ENCODE data around the gene SEMA3E.

Gene SEMA3E

DNA sequence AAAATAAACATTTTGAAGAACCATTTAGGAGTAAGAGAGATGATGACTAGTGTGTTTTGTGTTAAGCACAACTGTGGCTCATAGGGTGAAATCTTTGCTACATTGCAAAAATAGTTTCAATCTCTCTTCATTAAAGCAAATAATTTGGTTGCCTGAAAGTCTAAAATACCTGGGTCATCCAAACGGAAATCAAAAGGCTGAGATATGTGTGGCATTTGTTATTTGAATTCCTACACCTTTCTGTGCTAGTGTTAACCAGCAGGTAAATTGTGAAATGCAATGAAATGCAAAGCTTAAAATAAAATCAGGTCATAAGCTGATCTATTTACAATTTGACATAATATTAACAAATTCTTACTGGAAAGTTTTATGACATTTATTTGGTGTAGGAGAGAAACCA lies 40.9 kb upstream of the SEMA3E start:
- H3K79me2 ChIP-seq (ENCODE audit: insufficient read depth, low read length) = no peaks in the 10 kb centered on the region
- H2AFZ ChIP-seq (ENCODE audit: low read length) = no peak overlapping the region
- TF ChIP-seq, protein P1, sequence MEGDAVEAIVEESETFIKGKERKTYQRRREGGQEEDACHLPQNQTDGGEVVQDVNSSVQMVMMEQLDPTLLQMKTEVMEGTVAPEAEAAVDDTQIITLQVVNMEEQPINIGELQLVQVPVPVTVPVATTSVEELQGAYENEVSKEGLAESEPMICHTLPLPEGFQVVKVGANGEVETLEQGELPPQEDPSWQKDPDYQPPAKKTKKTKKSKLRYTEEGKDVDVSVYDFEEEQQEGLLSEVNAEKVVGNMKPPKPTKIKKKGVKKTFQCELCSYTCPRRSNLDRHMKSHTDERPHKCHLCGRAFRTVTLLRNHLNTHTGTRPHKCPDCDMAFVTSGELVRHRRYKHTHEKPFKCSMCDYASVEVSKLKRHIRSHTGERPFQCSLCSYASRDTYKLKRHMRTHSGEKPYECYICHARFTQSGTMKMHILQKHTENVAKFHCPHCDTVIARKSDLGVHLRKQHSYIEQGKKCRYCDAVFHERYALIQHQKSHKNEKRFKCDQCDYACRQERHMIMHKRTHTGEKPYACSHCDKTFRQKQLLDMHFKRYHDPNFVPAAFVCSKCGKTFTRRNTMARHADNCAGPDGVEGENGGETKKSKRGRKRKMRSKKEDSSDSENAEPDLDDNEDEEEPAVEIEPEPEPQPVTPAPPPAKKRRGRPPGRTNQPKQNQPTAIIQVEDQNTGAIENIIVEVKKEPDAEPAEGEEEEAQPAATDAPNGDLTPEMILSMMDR (IDR thresholded peaks at IDR 0.05; ENCODE audit: low read length) = no peak
- no peak for TF ChIP-seq EZH2 (IDR thresholded peaks at IDR 0.05; ENCODE audit: borderline replicate concordance, low read length)
- no peaks in the 10 kb centered on the region for H3K9me2 ChIP-seq (ENCODE audit: low read depth, low read length)
- no peaks in the 10 kb centered on the region for H3K4me1 ChIP-seq (ENCODE audit: insufficient read depth, low read length, severe bottlenecking)
- H3K9ac ChIP-seq (ENCODE audit: low read length) = no peak overlapping the region
- H3F3A ChIP-seq (ENCODE audit: insufficient read depth, low read length) = no peaks in the 10 kb centered on the region
- no peaks in the 10 kb centered on the region for H3K9me3 ChIP-seq (ENCODE audit: low read length)
- H3K36me3 ChIP-seq (ENCODE audit: insufficient read depth, low read length) = no peaks in the 10 kb centered on the region
- H3K27ac ChIP-seq (ENCODE audit: low read depth, low read length, poor library complexity, severe bottlenecking) = no peak overlapping the region
- H4K20me1 ChIP-seq (ENCODE audit: insufficient read depth, low read length) = no peaks in the 10 kb centered on the region
- no peak overlapping the region for H3K4me2 ChIP-seq (ENCODE audit: low read length)
- H3K27me3 ChIP-seq (ENCODE audit: insufficient read depth, low read length) = no peaks in the 10 kb centered on the region
- H3K4me3 ChIP-seq (ENCODE audit: low read depth, low read length, poor library complexity, severe bottlenecking) = no peak overlapping the region

DNA sequence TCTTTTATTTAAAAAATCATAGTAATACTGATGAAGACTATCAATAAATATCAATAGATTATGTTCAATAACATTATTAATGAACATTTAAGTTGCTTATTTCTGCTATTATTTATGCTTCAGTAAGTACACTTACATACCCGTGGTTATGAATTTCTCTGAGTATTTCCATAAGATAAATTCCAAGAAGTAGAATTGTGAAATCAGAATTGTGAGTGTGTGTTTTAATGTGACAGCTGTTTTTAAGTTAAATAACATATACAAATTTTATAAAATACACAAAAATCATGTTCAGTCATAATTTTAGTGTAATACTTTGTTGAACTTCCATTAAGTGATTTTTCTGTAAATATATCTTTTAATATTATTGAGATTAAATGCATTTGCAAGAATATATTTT lies 37.5 kb upstream of the SEMA3E start:
- Histone ChIP-seq H3F3A (ENCODE audit: insufficient read depth, low read length) (no peaks in the 10 kb centered on the region), H3K79me2 (ENCODE audit: insufficient read depth, low read length) (no peaks in the 10 kb centered on the region), H3K27ac (ENCODE audit: low read depth, low read length, poor library complexity, severe bottlenecking) (no peak overlapping the region), H3K4me2 (ENCODE audit: low read length) (no peak overlapping the region), H3K36me3 (ENCODE audit: insufficient read depth, low read length) (no peaks in the 10 kb centered on the region), H3K4me3 (ENCODE audit: low read depth, low read length, poor library complexity, severe bottlenecking) (no peak overlapping the region), H3K9me2 (ENCODE audit: low read depth, low read length) (no peaks in the 10 kb centered on the region; the same call in 1 of the 2 replicates), H3K9me3 (ENCODE audit: low read length) (no peaks in the 10 kb centered on the region), H3K4me1 (ENCODE audit: insufficient read depth, low read length, severe bottlenecking) (no peaks in the 10 kb centered on the region), H2AFZ (ENCODE audit: low read length) (no peak overlapping the region), H3K9ac (ENCODE audit: low read length) (no peak overlapping the region), H3K27me3 (ENCODE audit: insufficient read depth, low read length) (no peaks in the 10 kb centered on the region), H4K20me1 (ENCODE audit: insufficient read depth, low read length) (no peaks in the 10 kb centered on the region)
- TF ChIP-seq, protein P1 (IDR thresholded peaks at IDR 0.05; ENCODE audit: low read length) = no peak
- no peak for TF ChIP-seq EZH2 (IDR thresholded peaks at IDR 0.05; ENCODE audit: borderline replicate concordance, low read length)

DNA sequence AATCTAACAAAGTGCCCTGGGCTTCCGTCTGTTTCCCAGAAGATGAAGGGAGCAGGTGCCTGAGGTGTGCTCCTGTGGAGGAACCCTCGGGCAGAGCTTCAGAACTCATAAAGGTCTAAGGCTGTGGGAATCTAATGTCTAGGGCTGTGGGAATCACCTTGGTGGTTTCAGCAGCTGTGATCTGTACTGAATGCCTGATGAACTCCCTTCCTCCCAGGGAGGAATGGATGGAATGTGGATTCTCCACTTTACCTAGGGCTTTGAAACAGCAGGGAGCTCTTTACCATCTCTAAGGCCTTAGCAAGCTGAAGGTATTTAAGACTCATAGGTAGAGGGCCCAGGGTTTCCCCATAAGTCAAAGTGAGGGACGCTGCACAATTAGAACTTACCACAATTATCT lies 36.0 kb upstream of the SEMA3E start:
- no peak for TF ChIP-seq EZH2 (IDR thresholded peaks at IDR 0.05; ENCODE audit: borderline replicate concordance, low read length)
- TF ChIP-seq, protein P1 (IDR thresholded peaks at IDR 0.05; ENCODE audit: low read length) = no peak
- Histone ChIP-seq H3K27ac (ENCODE audit: low read depth, low read length, poor library complexity, severe bottlenecking) (no peak overlapping the region), H3K4me1 (ENCODE audit: insufficient read depth, low read length, severe bottlenecking) (no peaks in the 10 kb centered on the region), H2AFZ (ENCODE audit: low read length) (no peak overlapping the region), H3K4me3 (ENCODE audit: low read depth, low read length, poor library complexity, severe bottlenecking) (no peak overlapping the region), H3F3A (ENCODE audit: insufficient read depth, low read length) (no peaks in the 10 kb centered on the region), H3K9me3 (ENCODE audit: low read length) (no peaks in the 10 kb centered on the region), H3K9ac (ENCODE audit: low read length) (no peak overlapping the region), H4K20me1 (ENCODE audit: insufficient read depth, low read length) (no peaks in the 10 kb centered on the region), H3K79me2 (ENCODE audit: insufficient read depth, low read length) (no peaks in the 10 kb centered on the region), H3K9me2 (ENCODE audit: low read depth, low read length) (no peaks in the 10 kb centered on the region; the same call in 1 of the 2 replicates), H3K4me2 (ENCODE audit: low read length) (no peak overlapping the region), H3K27me3 (ENCODE audit: insufficient read depth, low read length) (no peaks in the 10 kb centered on the region), H3K36me3 (ENCODE audit: insufficient read depth, low read length) (no peaks in the 10 kb centered on the region)

Data from OCI-LY1 (cell line).